Lower leg skin (tissue), 4 donors: ENCODE measurements around the gene TMEM44. TPM values are rescaled to one million over a fixed set of nuclear protein-coding genes. Genes with fewer than 3 reads are reported as not detected.

Source experiments
- DNase-seq, 2 donors: peaks; one replicate each; pipeline ENCODE4 v3.0.0-alpha.2; 2019; ENCODE audit warnings: low spot score in 2 of 2
- H3K4me3 ChIP-seq: fragments of 200-600 bp; sonication (generic); 2 replicates; pipeline ENCODE4 v1.5.1; 2017; ENCODE audit warnings: mild to moderate bottlenecking, low read depth; ENCODE audit not compliant: poor library complexity, severe bottlenecking
- POLR2A ChIP-seq, 2 donors: fragments of 450-650 bp; IDR thresholded peaks; one replicate each; pipeline ENCODE4 v1.6.1; 2016 to 2017; ENCODE audit warnings: antibody characterized with exemption in 2 of 2, mild to moderate bottlenecking in 1 of 2, moderate library complexity in 1 of 2
- WGBS, 2 donors: methylation state at CpG; one replicate each; pipeline ENCODE4 v1.1.5; 2018; 5-methylcytosine and 5-hydroxymethylcytosine counted together
- intact Hi-C: fragments of 100-400 bp; cut with DNase I; formaldehyde crosslinking; loops from one replicate; pipeline ENCODE4 v1.15.0; 2023; ENCODE audit warnings: low total_unique reads
- total RNA-seq, 4 donors: library from RNA; depleted of rRNA; stranded (reverse); fragments of >200 nt; gene quantifications; one replicate each; pipeline ENCODE4 v1.1.0, GENCODE V29; 2016
- TF ChIP-seq, protein P1 (sequence below), 3 donors: fragments of 450-650 bp; IDR thresholded peaks; one replicate each; pipeline ENCODE4 v1.5.1; 2016; ENCODE audit warnings: antibody characterized with exemption in 3 of 3, mild to moderate bottlenecking in 3 of 3, moderate library complexity in 2 of 3

The TMEM44 gene, protein sequence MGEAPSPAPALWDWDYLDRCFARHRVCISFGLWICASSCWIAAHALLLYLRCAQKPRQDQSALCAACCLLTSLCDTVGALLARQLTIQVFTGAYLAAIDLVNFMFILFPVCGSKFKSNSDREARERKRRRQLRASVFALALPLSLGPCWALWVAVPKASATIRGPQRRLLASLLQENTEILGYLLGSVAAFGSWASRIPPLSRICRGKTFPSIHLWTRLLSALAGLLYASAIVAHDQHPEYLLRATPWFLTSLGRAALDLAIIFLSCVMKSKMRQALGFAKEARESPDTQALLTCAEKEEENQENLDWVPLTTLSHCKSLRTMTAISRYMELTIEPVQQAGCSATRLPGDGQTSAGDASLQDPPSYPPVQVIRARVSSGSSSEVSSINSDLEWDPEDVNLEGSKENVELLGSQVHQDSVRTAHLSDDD
- total RNA-seq = 1 to 10 TPM; 1.2 to 8.5 (median 4.6) TPM

DNA sequence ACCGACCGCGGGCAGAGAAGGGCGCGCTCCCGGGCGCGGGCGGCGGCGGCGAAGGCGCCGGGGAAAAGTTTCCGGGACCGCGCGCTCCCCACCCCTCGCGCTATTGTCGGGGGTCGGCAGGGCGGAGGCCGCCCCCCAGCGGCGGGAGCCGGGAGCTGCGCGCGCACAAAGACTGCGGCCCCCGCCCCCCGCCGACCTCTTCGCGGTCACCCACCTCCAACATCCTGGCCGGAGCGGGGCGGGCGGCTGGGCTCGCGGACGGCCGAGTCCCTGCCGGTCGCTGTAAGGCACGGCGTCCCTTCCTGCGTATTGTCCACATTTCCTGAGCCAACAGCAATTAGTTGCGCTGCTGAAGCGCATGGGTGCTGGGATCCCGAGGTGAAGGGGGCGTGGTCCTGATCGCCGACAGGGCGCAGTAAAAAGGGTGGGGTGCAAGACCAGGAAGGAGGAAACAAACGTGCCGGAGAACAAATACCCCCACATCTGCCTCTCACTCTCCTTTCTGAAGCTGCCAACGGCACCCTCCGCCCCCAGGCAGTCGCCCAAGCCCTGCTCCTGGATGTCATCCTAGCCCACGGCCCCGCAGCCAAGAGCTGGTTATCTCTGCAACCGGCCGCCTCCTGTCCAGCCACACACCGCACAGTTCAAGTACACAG lies at the start of gene TMEM44:
TMEM44 (minus strand) TSS at position 71 of the 656 bp plus-strand sequence. CDS start 204 bp downstream, outside the sequence.
- WGBS, 2 donors = 1% methylated on average over 31 to 33 of the region's 66 CpGs
- peak within 1 kb of the TSS; percentile 55 for H3K4me3 ChIP-seq
- intact Hi-C loops = no loop called here
- DNase-seq = peak; percentile 42 to 92
- TF ChIP-seq, protein P1, sequence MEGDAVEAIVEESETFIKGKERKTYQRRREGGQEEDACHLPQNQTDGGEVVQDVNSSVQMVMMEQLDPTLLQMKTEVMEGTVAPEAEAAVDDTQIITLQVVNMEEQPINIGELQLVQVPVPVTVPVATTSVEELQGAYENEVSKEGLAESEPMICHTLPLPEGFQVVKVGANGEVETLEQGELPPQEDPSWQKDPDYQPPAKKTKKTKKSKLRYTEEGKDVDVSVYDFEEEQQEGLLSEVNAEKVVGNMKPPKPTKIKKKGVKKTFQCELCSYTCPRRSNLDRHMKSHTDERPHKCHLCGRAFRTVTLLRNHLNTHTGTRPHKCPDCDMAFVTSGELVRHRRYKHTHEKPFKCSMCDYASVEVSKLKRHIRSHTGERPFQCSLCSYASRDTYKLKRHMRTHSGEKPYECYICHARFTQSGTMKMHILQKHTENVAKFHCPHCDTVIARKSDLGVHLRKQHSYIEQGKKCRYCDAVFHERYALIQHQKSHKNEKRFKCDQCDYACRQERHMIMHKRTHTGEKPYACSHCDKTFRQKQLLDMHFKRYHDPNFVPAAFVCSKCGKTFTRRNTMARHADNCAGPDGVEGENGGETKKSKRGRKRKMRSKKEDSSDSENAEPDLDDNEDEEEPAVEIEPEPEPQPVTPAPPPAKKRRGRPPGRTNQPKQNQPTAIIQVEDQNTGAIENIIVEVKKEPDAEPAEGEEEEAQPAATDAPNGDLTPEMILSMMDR (IDR thresholded peaks at IDR 0.05) = no peak
- no peak for TF ChIP-seq POLR2A (IDR thresholded peaks at IDR 0.05)

DNA sequence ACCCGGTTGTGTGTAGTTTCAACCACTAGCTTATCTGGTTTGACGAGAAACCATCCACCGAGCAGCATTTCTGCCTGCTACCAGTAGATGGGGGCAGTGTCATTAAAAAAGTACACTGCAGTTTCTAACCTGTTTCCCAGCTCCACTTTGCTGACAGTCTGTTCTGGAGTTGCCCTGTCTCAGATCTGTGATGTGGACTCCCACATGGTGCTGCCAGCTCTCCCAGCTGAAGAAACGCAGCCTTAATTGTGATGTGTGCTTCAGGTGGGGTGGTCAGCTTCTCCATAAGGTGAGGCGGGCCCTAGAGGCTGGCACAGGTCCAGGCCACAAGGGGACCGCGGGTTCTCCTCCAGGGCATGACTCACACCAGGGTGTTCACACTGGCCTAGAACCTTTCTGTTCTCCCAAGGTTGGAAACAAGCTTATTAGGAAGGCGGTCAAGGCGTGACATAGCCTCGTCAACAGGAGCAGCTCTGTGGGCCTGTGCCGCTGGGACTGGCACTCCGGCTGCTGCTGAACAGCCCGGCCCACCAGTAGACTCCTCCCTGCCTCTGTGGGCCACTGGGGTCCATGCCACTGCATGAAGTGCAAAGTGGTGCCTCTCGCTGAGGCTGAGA lies 49.6 kb upstream of the TMEM44 start:
- WGBS, 2 donors = 10 to 24% methylated on average over 8 to 14 of the region's 14 CpGs

DNA sequence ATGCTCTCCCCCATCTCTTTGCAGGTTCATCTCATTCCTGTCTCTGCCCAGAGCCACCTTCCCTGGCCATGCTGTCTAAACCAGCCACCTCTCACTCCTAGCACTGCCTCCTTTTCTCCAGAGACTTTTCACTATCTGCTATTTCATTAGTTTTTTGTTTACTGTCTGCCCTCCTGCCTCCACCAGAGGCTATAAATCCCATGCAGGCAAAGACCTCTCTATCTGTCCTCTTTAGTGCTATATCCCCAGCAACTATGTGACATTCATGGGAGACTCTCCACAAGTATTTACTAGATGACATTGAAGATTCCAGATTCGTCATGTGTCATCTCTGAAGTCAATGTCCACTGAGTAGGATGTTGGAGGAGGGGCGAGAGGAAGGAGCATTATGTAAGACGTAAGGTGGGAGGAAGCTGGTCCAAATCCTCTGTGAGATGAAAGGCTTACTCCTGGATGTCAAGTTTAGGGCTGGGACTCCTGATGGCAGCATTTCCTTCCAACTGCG lies 49.0 kb upstream of the TMEM44 start:
- WGBS, 2 donors = 25 to 26% methylated on average over 4 of the region's 4 CpGs
- no peak overlapping the region for H3K4me3 ChIP-seq
- TF ChIP-seq, protein P1 (IDR thresholded peaks at IDR 0.05) = no peak
- TF ChIP-seq POLR2A (IDR thresholded peaks at IDR 0.05) = no peak
- intact Hi-C loops = loop anchor here (5.0 kb wide), 1 partner anchor 425 kb away; no protein-coding TSS in a partner anchor
- no peak for DNase-seq

More for the DNA sequence above, 49.6 kb upstream of the TMEM44 start:
- H3K4me3 ChIP-seq = no peak overlapping the region
- peak; percentile 77 to 94 for DNase-seq
- TF ChIP-seq, protein P1 (IDR thresholded peaks at IDR 0.05) = peak in 1 of 3 donors; percentile 92
- TF ChIP-seq POLR2A (IDR thresholded peaks at IDR 0.05) = no peak
- intact Hi-C loops = loop anchor here (5.0 kb wide), 1 partner anchor 424 kb away; no protein-coding TSS in a partner anchor

DNA sequence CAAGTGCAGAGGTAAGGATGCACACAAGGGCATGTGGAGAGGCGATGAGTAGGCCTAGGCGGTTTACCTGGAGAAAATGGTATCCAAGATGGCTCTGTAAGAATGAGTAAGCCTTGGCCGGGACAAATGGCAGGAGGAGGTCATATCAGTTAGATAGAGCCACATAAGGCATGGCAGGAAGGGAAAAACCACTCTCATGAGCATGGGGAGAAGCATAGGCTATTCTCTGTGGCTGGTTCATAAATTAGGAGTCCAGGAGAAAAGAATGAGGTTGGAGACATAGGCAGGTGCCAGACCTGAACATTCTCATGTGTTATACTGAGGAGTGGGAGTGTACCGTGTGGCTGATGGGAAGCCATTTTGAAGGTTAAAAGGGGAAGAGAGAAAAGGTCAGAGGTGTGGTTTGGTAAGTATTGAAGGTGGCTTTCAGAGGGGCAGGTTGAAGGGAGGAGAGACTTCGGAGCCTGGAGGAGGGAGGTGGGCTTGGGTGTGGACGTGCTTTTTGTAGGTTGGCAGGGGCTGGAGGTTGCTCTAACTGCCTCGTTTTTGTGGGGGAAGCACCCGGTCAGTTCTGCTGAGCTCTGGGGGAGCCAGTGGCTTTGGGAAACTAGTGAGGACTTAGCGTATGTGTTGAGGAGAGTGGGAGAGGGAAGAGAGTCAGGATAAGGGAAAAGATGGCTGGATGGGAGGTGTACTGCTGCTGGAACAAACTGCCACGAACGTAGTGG lies 47.8 kb upstream of the TMEM44 start:
- 78 to 88% methylated on average over 11 of the region's 11 CpGs for WGBS, 2 donors

More for the DNA sequence above, 47.8 kb upstream of the TMEM44 start:
- no peak for TF ChIP-seq POLR2A (IDR thresholded peaks at IDR 0.05)
- TF ChIP-seq, protein P1 (IDR thresholded peaks at IDR 0.05) = no peak
- no peak for DNase-seq
- intact Hi-C loops = loop anchor here (5.0 kb wide), 1 partner anchor 426 kb away; no protein-coding TSS in a partner anchor
- H3K4me3 ChIP-seq = no peak overlapping the region
